Stimulated activated CD4-positive, alpha-beta T cell treated with anti-CD3 and anti-CD28 coated beads, Interleukin-1b, Interleukin-23, amount 100 ng/mL, for 48 hours (primary cell): ENCODE results near the gene PMS1.
A peak's percentile ranks its signal among the peaks of the same experiment; 100 is the strongest.
"Not testable (repeated sequence)": the region's sequence is repeated elsewhere in the genome, so short reads cannot be mapped to it uniquely, and the experiment has no call there.

Experiments used
- DNase-seq: peaks from one replicate; pipeline ENCODE4 v3.0.0-alpha.2; 2020

PMS1 gene

DNA sequence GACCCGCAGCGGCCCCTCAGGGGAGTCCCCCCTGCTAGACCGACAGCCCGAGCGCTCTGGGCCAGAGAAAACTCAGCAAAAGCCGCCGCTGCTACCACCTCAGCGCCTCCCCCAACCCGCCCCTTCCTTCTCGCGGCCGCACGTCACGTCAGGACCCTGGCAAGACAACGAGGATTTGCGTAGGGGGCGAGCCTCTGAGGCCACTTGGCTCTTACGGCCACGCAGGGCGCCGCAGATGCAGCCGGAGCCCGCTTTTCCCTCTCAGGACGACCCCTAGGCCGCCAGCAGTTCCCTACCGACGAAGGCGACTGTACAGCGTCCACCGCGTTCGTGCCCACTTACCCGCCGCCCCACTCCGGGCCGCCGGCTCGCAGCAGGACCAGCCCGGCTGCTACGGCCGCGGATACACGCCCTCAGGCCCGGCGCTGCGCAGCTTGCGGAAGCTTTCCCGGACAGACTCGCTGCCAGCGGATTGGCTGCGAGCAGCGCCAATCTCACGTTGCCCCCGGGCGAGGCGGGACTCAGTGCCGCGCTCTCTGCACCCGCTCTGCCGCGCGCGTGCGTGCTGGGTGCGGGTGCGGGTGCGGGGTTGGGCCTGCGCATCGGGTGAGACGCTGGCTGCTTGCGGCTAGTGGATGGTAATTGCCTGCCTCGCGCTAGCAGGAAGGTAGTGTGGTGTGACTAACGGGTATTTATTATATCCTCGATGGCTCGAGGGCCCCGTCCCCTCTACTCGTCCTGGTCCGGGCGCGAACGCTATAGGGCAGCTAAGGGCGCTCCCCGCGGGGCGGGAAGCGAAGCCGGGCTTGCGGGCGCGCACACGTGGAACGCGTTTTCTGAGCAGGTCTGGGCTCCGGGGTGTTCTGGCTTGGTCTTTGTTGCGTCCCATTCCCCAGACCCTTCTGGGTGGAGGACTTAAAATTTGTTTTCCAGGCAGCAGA is at the start of gene PMS1, which contains the start of gene ORMDL1:
TSS of gene PMS1 (plus strand) at position 524 of the 941 bp plus-strand sequence. CDS start 7,360 bp downstream, outside the sequence.
TSS of gene ORMDL1 (minus strand) at position 413 of the 941 bp plus-strand sequence. CDS start 1,744 bp downstream, outside the sequence.
- DNase-seq: peak; percentile 93

DNA sequence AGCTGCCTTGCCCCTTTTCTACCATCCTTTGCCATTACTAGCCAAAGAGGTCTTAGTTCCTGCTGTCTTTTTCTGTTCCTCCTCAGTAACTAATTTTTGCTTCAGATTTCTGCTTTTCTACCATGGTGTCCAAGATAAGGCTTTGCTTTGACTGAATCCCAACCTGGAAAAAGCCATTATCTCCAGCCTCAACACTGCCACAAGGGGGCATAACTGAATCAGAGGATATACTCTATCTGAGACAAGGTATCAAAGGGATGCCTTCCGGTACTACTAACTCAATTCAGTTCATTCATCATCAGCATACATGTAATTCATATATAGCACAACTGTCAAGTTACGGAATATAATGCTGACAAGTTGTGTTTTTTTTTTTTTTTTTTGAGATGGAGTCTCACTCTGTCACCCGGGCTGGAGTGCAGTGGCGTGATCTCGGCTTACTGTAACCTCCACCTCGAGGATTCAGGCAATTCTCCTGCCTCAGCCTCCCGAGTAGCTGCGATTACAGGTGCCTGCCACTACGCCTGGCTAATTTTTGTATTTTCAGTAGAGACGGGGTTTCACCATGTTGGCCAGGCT is 33.1 kb upstream of the PMS1 start:
- peak; percentile 19 for DNase-seq

DNA sequence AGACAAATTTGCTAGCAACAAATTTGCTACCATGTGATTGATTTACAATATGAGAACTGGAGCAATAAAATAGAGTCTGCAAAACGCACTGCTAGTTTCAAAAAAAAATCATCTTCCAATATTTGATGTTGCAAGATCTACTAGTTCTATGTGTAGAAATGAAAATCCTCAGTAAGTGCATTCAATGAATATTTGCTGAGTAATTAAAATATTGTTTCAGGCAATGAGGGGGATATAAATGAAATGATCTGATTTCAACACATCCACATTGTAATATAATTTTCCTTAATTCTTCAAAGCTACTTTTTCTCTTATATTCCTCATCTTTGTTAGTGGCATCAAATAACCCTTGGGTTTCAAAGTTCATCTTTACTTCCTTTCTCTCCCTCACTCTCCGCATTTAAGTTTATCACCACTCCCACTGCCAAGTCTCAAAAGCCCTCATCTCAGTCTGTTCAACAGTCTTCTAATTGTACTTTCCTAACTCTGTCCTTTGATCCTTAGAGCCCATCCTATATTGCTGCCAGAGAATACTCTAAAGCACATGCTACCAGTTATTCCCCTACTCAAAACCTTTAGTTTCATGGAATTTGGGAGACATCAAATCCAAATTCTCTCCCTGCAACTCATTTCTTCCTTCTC is 27.8 kb upstream of the PMS1 start:
- DNase-seq: no peak

DNA sequence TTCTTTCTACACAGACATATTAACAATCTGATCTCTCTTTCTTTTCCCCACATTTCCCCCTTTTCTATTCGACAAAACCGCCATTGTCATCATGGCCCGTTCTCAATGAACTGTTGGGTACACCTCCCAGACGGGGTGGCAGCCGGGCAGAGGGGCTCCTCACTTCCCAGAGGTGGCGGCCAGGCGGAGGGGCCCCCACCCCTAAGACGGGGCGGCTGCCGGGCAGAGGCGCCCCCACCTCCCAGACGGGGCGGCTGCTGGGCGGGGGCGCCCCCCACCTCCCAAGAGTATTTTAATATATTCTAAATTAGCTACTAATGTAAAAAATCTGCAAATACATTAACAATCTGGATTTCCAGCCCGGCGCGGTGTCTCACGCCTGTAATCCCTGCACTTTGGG is 24.1 kb upstream of the PMS1 start:
- not testable (repeated sequence) for DNase-seq

DNA sequence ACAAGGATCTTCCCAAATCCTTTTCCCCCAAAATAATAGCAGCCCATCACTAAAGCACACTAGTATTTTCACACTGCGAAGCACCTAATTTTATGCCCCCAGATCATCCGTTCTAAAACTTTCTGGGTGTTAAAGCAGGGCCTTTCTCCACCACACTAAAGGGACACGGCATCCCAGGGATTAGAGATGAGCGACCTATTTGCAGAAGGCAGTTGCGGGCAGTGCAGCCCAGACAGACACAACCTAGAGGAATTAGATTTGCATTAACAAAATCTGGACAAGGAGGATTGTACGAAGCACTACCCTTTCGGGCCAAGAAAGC is 22.1 kb upstream of the PMS1 start:
- DNase-seq: no peak

DNA sequence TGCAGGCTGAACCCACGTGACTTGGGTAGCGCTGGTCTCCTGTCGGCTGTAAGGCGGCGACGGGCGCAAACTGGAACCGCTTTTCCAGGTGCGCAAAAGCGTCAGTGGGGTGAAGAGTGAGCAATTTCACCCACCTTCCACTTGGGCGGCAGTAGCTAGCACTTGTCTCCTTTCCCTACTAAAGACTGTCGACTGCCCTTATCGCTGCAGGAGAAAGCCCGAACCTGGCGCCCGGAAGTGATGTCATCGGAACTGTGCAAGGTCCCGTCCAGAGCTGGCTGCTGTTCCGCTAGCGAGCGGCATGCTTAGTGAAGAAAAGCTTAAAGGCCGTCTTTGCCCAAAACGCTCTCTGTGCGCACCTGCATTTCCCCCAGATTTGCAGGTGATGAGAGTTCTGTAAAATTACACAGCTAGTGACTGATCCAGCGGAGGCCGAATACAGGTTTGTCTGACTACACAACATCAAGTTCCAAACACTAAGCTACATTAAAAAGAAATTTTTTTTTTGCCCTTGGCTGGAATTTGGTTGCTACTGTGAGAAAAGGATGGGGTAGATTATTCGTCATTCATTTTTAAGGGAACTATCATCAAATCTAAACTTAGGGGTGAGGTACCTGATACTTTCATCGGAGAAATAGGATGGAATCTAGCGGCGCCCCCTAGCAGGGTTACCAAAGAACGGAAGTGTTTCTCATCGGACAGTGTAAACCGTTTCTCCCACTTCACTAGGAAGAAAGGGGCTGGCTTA is 21.5 kb upstream of the PMS1 start, which contains the start of gene OSGEPL1:
TSS of gene OSGEPL1 (minus strand) at position 242 of the 748 bp plus-strand sequence. CDS start 1,152 bp downstream, outside the sequence.
- DNase-seq: peak; percentile 95

DNA sequence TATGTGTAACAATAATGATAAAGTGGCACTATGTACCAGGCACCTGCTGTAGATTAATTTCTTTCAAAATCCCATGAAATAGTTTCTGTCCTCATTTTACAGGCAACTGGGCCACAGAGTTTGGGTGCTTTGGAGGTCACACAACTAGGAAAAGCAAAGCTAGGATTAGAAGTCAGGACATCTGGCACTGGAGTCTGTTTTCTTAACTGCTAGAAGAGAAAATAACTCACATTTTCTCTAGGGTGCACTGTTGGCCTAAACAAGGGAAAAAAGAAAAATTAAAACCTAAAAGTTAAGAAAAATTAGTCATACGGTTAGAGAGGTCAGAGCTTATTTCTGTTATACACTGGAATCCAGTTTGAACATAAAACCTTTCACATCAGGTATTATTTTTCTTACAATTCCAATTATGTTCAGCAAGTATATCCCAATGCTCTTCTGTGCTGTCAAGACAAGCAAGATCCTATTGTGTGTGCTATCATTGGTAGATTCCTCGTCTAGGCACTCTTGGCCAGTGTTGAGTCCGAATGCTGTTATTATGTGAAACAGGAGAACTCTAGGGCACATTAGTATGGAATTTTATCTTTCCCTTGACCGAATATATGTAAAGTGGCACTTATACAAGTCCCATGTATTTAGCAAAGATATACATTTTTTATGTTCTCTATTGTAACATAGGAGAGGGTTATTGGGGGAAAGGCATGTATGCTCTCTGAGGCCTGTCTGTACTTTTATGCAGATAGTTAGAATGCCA is 20.2 kb upstream of the PMS1 start:
- DNase-seq: no peak

DNA sequence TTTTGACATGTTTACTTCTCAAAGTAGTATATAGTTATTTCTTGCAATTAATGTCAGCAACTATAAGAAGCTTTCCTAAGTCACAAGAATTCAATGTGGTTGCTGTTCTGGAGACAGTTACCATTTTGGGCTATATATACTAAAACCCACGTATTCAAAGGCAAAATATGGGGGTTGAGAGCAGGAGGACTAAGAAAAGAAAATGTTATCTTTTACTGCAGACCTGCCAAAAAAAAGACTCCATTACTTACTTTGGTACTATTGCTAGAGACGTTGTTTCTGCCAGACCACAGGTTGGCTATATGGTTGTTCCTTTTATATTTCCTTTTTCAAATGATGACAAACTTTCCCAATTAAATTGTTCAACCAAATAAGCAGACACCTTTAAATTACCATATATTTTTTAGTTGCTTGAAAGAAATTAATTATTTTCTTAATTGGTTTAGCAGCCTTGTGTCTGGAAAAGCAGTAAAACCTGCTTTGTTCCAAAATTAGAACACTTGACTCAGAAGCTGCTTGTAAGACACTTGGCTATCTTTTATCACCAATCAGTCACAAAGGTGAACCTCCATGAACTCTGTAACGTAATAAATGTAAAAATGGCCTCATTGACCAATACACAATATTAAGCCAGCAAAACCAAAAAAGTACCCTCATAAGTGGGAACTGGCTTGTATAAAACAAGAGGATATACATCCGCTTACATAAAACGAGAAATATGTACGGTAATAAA is 13.5 kb upstream of the PMS1 start:
- no peak for DNase-seq

DNA sequence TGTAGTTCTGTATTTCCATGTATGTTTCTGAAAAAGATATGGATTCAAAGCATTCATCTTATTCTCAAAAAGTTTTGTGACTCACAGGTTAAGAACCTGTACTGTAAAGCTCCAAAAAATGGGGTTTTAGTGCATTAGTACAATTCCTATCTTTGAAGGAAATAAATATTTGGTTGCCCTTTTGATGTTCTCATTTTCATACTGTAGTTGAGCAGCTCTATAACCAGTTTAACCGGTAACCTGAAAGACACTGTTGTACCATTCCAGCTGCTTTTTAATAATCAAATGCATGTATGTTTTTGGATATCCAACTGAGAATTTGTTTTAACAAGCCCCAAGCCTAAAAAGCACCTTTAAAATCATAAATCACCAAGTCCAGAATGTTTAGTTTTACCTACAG is 12.0 kb upstream of the PMS1 start:
- no peak for DNase-seq

DNA sequence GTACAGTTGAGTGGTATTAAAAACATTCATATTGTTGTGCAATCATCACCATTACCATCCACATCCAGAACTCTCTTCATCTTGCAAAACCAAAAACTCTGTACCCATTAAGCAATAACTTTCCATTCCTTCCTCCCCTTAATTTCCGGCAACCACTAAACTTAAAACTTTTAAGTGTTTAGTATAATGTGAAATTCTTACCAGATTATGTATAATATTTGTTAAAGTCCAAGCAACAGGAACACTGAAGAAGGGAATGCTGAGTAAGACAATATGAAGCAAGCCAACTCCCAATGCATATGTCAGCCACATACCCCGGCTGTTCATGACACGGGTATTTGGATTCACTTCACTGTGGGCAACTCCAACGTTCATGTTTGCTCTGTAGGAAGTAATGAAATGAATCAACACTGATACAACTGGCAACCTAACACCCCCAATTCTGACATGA is 2.0 kb upstream of the PMS1 start:
- DNase-seq: peak; percentile 49

DNA sequence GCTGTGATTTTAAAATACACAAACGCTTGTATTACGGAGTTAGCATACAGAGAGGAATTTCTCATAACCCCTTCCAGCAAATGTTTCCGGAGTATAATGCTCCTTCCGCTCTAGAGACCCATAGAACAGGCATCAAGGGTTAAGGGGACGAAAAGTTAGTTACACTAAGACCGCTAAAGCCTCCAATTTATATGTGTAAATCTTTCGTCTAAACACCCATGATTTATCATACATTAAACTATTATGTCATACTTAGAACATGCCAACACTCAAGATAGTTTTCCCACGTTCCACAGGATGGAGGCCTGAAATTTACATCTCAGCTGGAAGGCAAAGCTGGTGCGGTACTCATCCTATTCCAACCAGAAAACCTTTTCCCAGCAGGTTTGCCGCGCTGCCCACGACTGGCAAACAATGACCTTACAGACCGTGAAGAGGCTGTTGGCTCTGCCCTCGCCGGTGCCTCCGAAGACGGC is 761 bp upstream of the PMS1 start:
- no peak for DNase-seq

DNA sequence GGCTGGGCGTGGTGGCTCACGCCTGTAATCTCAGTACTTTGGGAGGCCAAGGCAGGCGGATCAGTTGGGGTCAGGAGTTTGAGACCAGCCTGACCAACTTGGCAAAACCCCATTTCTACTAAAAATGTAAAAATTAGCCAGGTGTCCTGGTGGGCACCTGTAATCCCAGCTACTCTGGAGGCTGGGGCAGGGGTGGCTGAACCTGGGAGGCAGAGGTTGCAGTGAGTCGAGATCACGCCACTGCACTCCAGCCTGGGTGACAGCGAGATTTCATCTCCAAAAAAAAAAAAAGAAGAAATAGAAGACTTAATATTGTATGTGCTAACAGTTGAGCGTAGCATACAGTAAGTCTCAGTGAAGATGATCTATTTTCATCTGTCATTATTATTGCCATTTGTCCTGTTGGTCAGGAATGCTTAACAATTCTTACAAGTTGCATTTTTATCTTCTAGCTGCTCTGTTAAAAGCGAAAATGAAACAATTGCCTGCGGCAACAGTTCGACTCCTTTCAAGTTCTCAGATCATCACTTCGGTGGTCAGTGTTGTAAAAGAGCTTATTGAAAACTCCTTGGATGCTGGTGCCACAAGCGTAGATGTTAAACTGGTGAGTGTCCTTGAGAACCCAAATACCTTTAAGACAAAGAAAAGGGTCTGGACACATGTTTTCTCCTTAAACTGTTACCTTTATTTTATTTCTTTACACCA is 7.2 kb downstream of the PMS1 start:
- DNase-seq: no peak

DNA sequence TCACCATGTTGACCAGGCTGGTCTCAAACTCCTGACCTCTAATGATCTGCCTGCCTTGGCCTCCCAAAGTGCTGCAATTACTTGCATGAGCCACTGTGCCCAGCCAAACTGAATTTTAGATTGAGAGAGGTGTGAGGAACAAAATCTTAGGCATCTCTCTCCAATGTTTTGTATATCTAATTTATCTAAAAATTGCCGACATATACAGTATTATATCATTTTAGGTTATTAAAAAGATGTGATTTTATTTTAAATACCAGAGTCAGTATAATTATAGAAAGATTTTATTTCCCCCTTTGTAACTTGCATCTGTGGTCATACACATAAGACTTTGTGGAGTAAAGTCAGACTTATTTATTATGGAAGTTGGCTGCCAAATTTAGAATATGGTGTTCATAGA is 10.1 kb downstream of the PMS1 start:
- DNase-seq: no peak

DNA sequence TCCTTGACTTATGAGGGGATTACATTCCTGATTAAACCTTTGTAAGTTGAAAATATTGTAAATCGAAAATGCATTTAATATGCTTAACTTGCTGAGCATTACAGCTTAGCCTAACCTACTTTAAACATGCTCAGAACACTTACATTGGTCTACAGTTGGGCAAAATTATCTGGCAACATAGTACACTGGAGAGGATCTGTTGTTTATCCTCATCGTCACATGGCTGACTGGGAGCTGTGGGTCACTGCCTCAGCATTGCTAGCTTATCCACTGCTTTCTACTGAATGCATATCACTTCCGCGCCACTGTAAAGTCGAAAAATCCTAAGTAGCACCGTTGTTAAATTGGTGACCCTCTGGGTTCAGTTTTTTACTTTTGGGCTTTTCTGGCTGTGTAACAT is 13.7 kb downstream of the PMS1 start:
- no peak for DNase-seq

DNA sequence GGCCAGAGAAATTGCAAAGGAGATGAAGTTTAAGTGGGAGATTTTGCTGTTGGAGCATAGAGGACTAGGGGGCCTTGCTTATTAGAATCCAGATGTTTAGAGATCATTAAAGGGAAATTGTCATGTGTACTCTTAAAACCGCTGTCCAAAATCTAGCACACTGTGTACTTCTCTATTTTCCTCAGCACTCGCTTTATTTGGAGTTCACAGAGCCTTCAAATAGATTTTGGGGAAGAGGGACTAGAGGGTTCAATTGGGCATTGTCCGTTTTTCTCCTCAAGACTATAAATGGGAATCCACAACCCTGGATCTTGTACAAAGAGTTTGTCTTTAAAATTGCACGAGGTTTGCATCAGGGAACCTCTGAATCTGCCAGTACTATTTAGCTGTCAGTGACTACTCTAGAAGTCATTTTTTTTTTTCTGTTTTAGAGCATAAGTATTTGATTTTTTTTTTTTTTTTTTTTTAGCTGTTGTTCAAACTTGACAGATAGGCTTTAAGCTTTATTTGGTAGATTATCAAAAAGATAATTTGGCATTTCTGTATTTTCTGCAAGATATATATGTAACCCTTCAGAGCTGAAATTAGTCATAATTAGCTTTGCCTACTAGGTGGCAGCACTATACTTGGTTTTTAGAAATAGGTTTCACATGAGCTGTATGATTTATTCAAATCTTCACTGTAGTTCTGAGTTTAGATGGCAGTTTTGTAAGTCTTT is 14.2 kb downstream of the PMS1 start:
- no peak for DNase-seq

DNA sequence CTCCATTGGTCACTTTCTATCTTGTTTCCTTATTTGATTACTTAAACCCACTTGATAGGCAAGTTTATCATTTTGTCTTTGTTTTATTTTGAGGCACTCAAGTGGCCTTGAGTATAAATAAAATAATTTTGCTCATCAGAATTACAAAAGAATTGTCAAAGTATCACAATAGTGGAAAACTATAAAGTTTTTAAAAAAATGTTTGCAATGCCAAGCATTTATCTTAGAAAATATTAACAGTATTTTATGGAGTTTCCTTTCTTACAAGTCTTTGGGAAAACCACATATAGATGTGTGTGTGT is 14.7 kb downstream of the PMS1 start:
- no peak for DNase-seq

DNA sequence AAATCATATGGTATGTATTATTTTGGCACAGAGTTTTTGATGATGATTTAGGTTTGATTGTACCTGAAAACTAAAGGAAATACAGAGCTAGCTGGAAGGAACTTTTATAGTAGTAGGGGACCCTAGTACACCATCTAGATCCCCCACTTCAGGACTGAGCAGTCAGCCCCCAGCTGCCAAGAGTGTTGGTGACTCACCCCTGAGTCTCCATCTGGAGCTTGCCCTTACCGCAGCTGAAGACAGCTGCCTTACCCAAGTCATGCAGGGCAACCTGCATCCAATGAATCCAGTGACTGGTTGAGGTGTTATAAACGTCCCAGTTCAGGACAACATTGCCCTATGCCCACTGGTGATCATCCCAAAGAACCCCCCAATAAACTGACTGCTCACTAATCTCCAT is 15.3 kb downstream of the PMS1 start:
- DNase-seq: no peak

DNA sequence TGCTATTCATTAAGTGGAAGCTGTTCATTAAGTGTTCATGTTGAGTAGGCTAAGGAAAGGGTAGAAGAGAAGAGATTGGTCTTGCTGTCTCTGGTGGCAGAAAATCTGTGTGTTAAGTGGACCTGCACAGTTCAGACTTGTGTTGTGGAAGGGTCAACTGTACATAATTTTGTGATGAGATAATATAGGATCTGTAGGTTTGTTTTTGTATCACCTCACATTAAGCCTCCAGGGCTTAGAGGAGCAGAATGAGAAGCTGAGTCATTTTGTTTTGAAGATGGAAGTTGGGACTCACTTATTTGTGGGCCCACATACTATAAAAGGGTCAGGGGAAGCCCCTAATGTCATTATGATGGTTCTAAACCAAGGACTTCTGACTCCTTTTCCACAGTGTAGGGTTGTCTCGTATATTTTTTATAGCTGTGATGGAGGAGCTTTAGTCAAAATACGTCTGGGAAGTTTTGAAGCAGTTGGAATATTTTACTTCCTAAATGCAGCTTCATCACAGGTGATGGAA is 18.2 kb downstream of the PMS1 start:
- DNase-seq: no peak

DNA sequence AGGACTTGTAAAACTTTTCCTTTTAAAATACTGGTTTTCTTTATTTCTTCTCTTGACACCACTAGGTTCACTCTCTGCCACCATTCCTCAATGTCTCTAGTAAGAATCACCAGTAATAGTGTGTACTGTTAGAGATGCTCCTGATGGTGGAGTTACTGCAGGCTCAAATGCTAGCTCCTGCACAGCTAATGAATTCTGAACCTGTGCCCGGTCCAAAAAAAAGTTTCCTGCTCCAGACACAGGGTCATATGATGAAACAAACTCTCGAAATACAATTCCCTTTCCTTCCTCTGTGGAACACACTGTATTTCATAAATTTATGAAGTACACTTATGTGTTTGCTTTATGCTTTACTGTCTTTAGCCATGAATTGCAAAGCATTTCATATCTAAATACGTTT is 19.2 kb downstream of the PMS1 start:
- DNase-seq: no peak
